Breast epithelium (tissue), 3 donors: ENCODE results near the gene TRPC1.

ENCODE experiments used
- CTCF ChIP-seq, 3 donors: fragments of 450-650 bp; IDR thresholded peaks; one replicate each; pipeline ENCODE4 v1.5.1; 2016 to 2017; ENCODE audit warnings: antibody characterized with exemption in 3 of 3, mild to moderate bottlenecking in 3 of 3, moderate library complexity in 3 of 3
- POLR2A ChIP-seq: fragments of 450-650 bp; IDR thresholded peaks from one replicate; pipeline ENCODE4 v1.6.1; 2016; ENCODE audit warnings: antibody characterized with exemption, mild to moderate bottlenecking, moderate library complexity
- POLR2AphosphoS5 ChIP-seq, 3 donors: sonication (generic); formaldehyde crosslinking; IDR thresholded peaks; one replicate each; pipeline ENCODE4 v1.6.1; 2017; ENCODE audit warnings: antibody characterized with exemption in 3 of 3

- no peak for TF ChIP-seq CTCF (IDR thresholded peaks at IDR 0.05)
- no peak for TF ChIP-seq POLR2A
- no peak for TF ChIP-seq POLR2AphosphoS5 (IDR thresholded peaks at IDR 0.05)
Observed at GRCh38 chr3:142778541-142778940, 54.7 kb downstream of the TRPC1 start.
